ENCODE data around the gene CCDC88C. TPM values are rescaled to one million over a fixed set of nuclear protein-coding genes. Genes with fewer than 3 reads are reported as not detected.
A peak's percentile ranks its signal among the peaks of the same experiment; 100 is the strongest.

CCDC88C gene
- total and polyA plus RNA-seq, 12 donors = 1.5 to 6.5 (median 3.4) TPM

GRCh38 chr14:91320266-91320665, 97.4 kb downstream of the CCDC88C start:
- no peak for DNase-seq
- intact Hi-C loops (cut with DNase I) = loop anchor here in 1 of 2 donors (5.0 kb wide), 1 partner anchor 97 kb away; the partner anchor contains the start of gene CCDC88C
- TF ChIP-seq CTCF (IDR thresholded peaks at IDR 0.05) = no peak
- no peak for TF ChIP-seq POLR2A (IDR thresholded peaks at IDR 0.05)
- no peaks in the 10 kb centered on the region for H3K9me3 ChIP-seq (replicated peaks in 1 of 3)
- no peaks in the 10 kb centered on the region for H3K36me3 ChIP-seq (replicated peaks in 1 of 2)
- 96 to 98% (median 97%) methylated on average over 9 of the region's 9 CpGs for WGBS, 4 donors
- no peak overlapping the region for H3K4me3 ChIP-seq
- H3K27ac ChIP-seq = no peak overlapping the region
- H3K4me1 ChIP-seq (replicated peaks in 1 of 2) = peaks cover 11 to 27% of the 10 kb centered on the region in 2 donors
- no peaks in the 10 kb centered on the region for H3K27me3 ChIP-seq

GRCh38 chr14:91318911-91319310, 98.7 kb downstream of the CCDC88C start:
- TF ChIP-seq POLR2A (IDR thresholded peaks at IDR 0.05) = no peak
- no peak for DNase-seq
- H3K36me3 ChIP-seq (replicated peaks in 1 of 2) = no peaks in the 10 kb centered on the region
- H3K27ac ChIP-seq = no peak overlapping the region
- intact Hi-C loops (cut with DNase I) = no loop called here
- H3K27me3 ChIP-seq = no peaks in the 10 kb centered on the region
- no peak overlapping the region for H3K4me3 ChIP-seq
- 69 to 89% (median 74%) methylated on average over 4 of the region's 4 CpGs for WGBS, 4 donors
- no peaks in the 10 kb centered on the region for H3K9me3 ChIP-seq (replicated peaks in 1 of 3)
- H3K4me1 ChIP-seq (replicated peaks in 1 of 2) = peaks cover 11 to 16% of the 10 kb centered on the region in 2 donors

- Histone ChIP-seq H3K4me3 (no peak overlapping the region), H3K27ac (peak overlapping the region in 1 of 5 donors; percentile 11), H3K36me3 (replicated peaks in 1 of 2) (no peaks in the 10 kb centered on the region), H3K4me1 (replicated peaks in 1 of 2) (peaks cover 11 to 14% of the 10 kb centered on the region in 2 donors), H3K27me3 (no peaks in the 10 kb centered on the region), H3K9me3 (replicated peaks in 1 of 3) (no peaks in the 10 kb centered on the region)
- peak; percentile 49 to 81 (median 67) for DNase-seq
- WGBS, 4 donors = 24 to 61% (median 35%) methylated on average over 9 to 21 of the region's 21 CpGs
- intact Hi-C loops (cut with DNase I) = no loop called here
- TF ChIP-seq POLR2A (IDR thresholded peaks at IDR 0.05) = no peak
- TF ChIP-seq CTCF (IDR thresholded peaks at IDR 0.05) = peak in 2 of 6 experiments; percentile 14 to 17
Measured at GRCh38 chr14:91317381-91318308, 100.0 kb downstream of the CCDC88C start.

GRCh38 chr14:91316761-91317160, 100.9 kb downstream of the CCDC88C start:
- Histone ChIP-seq H3K27ac (no peak overlapping the region), H3K4me1 (replicated peaks in 1 of 2) (peaks cover 11 to 14% of the 10 kb centered on the region in 2 donors), H3K4me3 (no peak overlapping the region), H3K9me3 (replicated peaks in 1 of 3) (no peaks in the 10 kb centered on the region), H3K27me3 (no peaks in the 10 kb centered on the region), H3K36me3 (replicated peaks in 1 of 2) (no peaks in the 10 kb centered on the region)
- intact Hi-C loops (cut with DNase I) = no loop called here
- no peak for DNase-seq
- TF ChIP-seq POLR2A (IDR thresholded peaks at IDR 0.05) = no peak
- no peak for TF ChIP-seq CTCF (IDR thresholded peaks at IDR 0.05)
- 91 to 100% (median 100%) methylated on average over 2 of the region's 2 CpGs for WGBS, 4 donors
